Adrenal gland (tissue), 12 donors: ENCODE results near the gene PBX1. TPM values are rescaled to one million over a fixed set of nuclear protein-coding genes. Genes with fewer than 3 reads are reported as not detected.

Experiments
- DNase-seq, 7 donors: peaks; one replicate each; pipeline ENCODE4 v3.0.0-alpha.2; 2019 to 2020
- H3K27ac ChIP-seq, 5 donors: fragments of 200-600 bp; sonication (generic) in 4 of 5; 1 replicate in 3 of 5; 2 replicates in 2 of 5; pipeline versions ENCODE4 v1.5.1 to v1.8.0; 2016 to 2020; ENCODE audit warnings: mild to moderate bottlenecking in 1 of 5
- H3K27me3 ChIP-seq: fragments of 200-600 bp; 2 replicates; pipeline ENCODE4 v1.8.0; 2021
- H3K36me3 ChIP-seq, 2 donors: fragments of 200-600 bp; replicated peaks in 1 of 2; 1 replicate in 1 of 2; 2 replicates in 1 of 2; pipeline versions ENCODE4 v1.5.1 to v1.8.0; 2018 to 2022
- H3K4me1 ChIP-seq, 2 donors: fragments of 200-600 bp; replicated peaks in 1 of 2; 1 replicate in 1 of 2; 2 replicates in 1 of 2; pipeline versions ENCODE4 v1.5.1 to v1.8.0; 2018 to 2021
- H3K4me3 ChIP-seq, 4 donors: fragments of 200-600 bp; sonication (generic) in 3 of 4; one replicate each; pipeline ENCODE4 v1.5.1; 2016 to 2018
- H3K9me3 ChIP-seq, 3 donors: fragments of 200-600 bp; sonication (generic) in 1 of 3; replicated peaks in 1 of 3; 1 replicate in 2 of 3; 2 replicates in 1 of 3; pipeline versions ENCODE4 v1.5.1 to v1.8.0; 2016 to 2021
- POLR2A ChIP-seq, 2 donors: fragments of 450-650 bp; IDR thresholded peaks; one replicate each; pipeline ENCODE4 v1.6.1; 2017; ENCODE audit warnings: antibody characterized with exemption in 2 of 2, mild to moderate bottlenecking in 2 of 2, moderate library complexity in 1 of 2
- WGBS, 4 donors: extraction: QIAGEN DNeasy Blood & Tissue Kit in 2 of 4; methylation state at CpG; one replicate each; pipeline versions ENCODE4 v1.1.5 to v1.1.7; 2013 to 2017; 5-methylcytosine and 5-hydroxymethylcytosine counted together
- intact Hi-C, 2 donors: fragments of 100-400 bp; cut with DNase I; formaldehyde crosslinking; loops; one replicate each; pipeline versions ENCODE4 v1.14.1 to v1.15.0; 2022 to 2023
- polyA plus RNA-seq, 3 donors: library from polyadenylated mRNA; stranded (reverse); fragments of 200-250 nt in 2 of 3; fragments of 350-450 nt in 1 of 3; fragmentation: Illumina TruSeq in 1 of 3; extraction: RNeasy Lipid Tissue Mini Kit (QIAGEN cat#74804) in 1 of 3; gene quantifications; one replicate each; pipeline ENCODE4 v1.2.3, GENCODE V29; 2013 to 2014
- total RNA-seq, 9 donors: library from RNA; depleted of rRNA in 4 of 9; stranded (reverse); fragments of >200 nt in 4 of 9; fragments of 120-200 nt in 1 of 9; fragmentation: NEBNext Ultra II Directional in 1 of 9; extraction: Animal tissue kit (Norgen Biotek cat#: 25700) in 1 of 9; gene quantifications; one replicate each; pipeline versions ENCODE4 v1.1.0 to v1.2.4, GENCODE V29; 2013 to 2023
- TF ChIP-seq, protein P1 (sequence below), 6 experiments: fragments of 450-650 bp in 4 of 6; fragments of 200-600 bp in 2 of 6; sonication (generic) in 1 of 6; IDR thresholded peaks; 1 replicate in 5 of 6; 2 replicates in 1 of 6; pipeline versions ENCODE4 v1.5.1 to v1.8.0; 2016 to 2021; ENCODE audit warnings: antibody characterized with exemption in 6 of 6, mild to moderate bottlenecking in 2 of 6, moderate library complexity in 1 of 6
- donor health status: healthy with polysubstance abuse.
- donor health status: Bipolar disorder and iron deficiency.
- donor health status: DM: yes; HTN: yes; CAD: no.
- donor health status: DM: no; HTN: no; CAD: no.
- donor health status: DM: no; HTN: no; CAD: no.
- donor health status: DM: yes; HTN: yes; CAD: no.

The PBX1 gene
- total and polyA plus RNA-seq, 12 donors: 13.0 to 294 (median 99.3) TPM

DNA sequence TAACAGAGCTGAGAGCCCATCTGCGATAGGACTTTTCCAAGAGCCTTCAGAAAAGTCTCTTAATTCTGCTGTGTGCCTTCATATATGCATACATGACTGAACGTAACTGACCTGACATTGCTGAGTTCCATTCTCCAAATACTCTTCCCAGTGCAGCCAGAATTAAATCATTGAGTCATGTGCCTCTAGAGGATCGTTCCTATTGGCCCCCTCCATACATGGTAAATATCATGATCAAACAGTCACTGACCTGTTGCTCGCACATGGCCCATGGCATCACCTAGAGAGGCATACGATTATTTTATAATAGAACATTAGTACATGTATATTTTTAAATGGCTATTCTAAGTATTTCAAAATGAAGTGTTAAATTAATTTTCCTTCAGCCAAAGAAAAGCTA lies 186.8 kb downstream of the PBX1 start:
- Histone ChIP-seq H3K4me3 (no peak overlapping the region), H3K27ac (peak overlapping the region in 3 of 5 donors; percentile 86 to 96 (median 86)), H3K9me3 (no peaks in the 10 kb centered on the region), H3K36me3 (no peaks in the 10 kb centered on the region), H3K4me1 (peaks cover 24 to 40% of the 10 kb centered on the region in 2 donors), H3K27me3 (no peaks in the 10 kb centered on the region)
- WGBS, 4 donors: 92 to 98% (median 96%) methylated on average over 5 of the region's 5 CpGs
- DNase-seq: no peak
- intact Hi-C loops: no loop called here
- no peak for TF ChIP-seq POLR2A (IDR thresholded peaks at IDR 0.05)
- TF ChIP-seq, protein P1, sequence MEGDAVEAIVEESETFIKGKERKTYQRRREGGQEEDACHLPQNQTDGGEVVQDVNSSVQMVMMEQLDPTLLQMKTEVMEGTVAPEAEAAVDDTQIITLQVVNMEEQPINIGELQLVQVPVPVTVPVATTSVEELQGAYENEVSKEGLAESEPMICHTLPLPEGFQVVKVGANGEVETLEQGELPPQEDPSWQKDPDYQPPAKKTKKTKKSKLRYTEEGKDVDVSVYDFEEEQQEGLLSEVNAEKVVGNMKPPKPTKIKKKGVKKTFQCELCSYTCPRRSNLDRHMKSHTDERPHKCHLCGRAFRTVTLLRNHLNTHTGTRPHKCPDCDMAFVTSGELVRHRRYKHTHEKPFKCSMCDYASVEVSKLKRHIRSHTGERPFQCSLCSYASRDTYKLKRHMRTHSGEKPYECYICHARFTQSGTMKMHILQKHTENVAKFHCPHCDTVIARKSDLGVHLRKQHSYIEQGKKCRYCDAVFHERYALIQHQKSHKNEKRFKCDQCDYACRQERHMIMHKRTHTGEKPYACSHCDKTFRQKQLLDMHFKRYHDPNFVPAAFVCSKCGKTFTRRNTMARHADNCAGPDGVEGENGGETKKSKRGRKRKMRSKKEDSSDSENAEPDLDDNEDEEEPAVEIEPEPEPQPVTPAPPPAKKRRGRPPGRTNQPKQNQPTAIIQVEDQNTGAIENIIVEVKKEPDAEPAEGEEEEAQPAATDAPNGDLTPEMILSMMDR (IDR thresholded peaks at IDR 0.05): no peak

DNA sequence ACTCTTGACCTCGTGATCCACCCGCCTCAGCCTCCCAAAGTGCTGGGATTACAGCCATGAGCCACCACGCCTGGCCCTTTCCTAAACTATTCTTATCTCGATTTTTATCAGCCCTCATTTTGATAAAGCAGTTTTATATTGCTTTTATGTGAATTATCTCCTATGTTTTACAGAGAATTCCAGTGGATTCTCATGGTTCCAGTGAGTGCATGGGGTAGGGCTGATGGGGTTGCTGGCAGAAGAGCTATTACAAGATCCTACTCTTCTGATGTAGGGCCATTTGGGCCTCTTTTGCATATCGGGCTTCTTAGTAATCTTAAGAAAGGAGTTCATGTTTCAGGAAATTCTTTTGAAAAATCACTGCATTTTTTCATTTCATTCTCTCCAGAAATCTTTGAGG lies 187.6 kb downstream of the PBX1 start:
- intact Hi-C loops: no loop called here
- DNase-seq: peak in 3 of 7 donors; percentile 40 to 50 (median 47)
- H3K4me3 ChIP-seq: no peak overlapping the region
- WGBS, 4 donors: 42 to 50% (median 49%) methylated on average over 5 of the region's 5 CpGs
- TF ChIP-seq, protein P1 (IDR thresholded peaks at IDR 0.05): no peak
- no peak for TF ChIP-seq POLR2A (IDR thresholded peaks at IDR 0.05)
- no peaks in the 10 kb centered on the region for H3K9me3 ChIP-seq
- H3K27ac ChIP-seq: peak overlapping the region; percentile 6 to 96 (median 86)
- H3K27me3 ChIP-seq: no peaks in the 10 kb centered on the region
- peaks cover 24 to 49% of the 10 kb centered on the region in 2 donors for H3K4me1 ChIP-seq
- H3K36me3 ChIP-seq: no peaks in the 10 kb centered on the region

DNA sequence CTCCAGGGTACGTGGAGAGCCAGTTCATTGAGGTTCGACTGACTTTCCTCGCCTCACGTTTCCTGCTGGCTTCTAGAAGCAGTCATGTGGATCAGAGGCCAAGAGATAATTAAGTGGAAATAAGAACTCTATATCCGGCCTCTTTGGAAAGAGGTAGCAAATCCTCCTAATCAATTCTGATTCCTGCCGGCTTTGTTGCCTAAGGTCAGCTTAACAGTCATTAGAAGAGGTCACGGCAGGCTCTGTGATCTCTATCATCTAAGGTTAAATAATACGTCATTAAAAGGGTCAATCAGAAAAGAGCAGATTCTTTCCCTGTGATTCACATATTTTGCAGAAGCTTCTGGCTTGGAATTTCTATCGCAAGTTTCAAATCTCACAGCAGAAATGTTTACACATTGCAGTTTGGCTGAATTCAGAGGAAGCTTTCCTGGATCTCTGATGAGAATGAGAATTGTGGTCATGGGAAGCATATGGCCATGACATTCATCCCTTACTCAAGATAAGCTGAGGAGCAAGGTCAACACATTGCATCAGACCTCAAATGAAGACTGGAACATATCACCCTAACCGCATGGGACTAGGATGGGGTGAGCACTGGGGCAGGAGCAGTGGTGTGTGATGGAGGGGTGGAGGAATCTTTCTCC lies 189.4 kb downstream of the PBX1 start:
- Histone ChIP-seq H3K27me3 (no peaks in the 10 kb centered on the region), H3K36me3 (no peaks in the 10 kb centered on the region), H3K9me3 (no peaks in the 10 kb centered on the region), H3K27ac (peak overlapping the region; percentile 66 to 96 (median 86)), H3K4me3 (peak overlapping the region in 1 of 4 donors; percentile 11), H3K4me1 (peaks cover 25 to 64% of the 10 kb centered on the region in 2 donors)
- intact Hi-C loops: no loop called here
- peak; percentile 41 to 86 (median 74) for DNase-seq
- TF ChIP-seq, protein P1 (IDR thresholded peaks at IDR 0.05): no peak
- TF ChIP-seq POLR2A (IDR thresholded peaks at IDR 0.05): no peak
- WGBS, 4 donors: 12 to 22% (median 19%) methylated on average over 10 of the region's 10 CpGs

DNA sequence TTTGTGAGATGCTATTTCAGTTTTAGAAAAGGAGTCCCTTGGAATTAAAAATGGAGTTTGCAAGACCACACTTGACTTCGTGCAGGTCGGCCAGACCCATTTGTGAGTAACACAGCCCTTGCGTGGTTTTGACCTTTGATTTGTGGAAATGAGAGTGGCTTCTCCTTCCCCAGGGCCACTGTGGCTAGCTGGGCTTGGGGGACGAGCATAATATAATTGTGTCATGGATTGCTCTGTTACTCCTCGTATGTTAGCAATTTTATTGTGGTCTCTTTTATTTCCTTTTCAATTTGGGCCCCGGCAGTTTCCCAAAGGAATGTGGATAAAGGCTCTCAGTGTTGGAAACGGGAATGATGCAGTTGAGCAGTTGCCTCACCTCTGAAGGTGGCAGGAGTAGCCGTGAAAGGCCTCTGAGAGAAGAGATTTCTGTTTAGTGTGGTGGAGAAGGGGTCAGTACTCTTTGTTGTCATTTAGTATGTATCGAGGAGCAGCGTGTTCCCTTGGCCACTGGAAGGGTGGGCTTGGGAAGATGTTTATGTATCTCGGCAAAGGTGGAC lies 194.6 kb downstream of the PBX1 start:
- Histone ChIP-seq H3K27me3 (no peaks in the 10 kb centered on the region), H3K4me1 (peaks cover 15 to 76% of the 10 kb centered on the region in 2 donors), H3K9me3 (no peaks in the 10 kb centered on the region), H3K4me3 (peak overlapping the region in 1 of 4 donors; percentile 8), H3K36me3 (no peaks in the 10 kb centered on the region), H3K27ac (peak overlapping the region; percentile 0 to 89 (median 72))
- intact Hi-C loops: no loop called here
- TF ChIP-seq, protein P1 (IDR thresholded peaks at IDR 0.05): no peak
- no peak for TF ChIP-seq POLR2A (IDR thresholded peaks at IDR 0.05)
- 56 to 66% (median 64%) methylated on average over 10 to 11 of the region's 11 CpGs for WGBS, 4 donors
- no peak for DNase-seq
